Astrocyte of the cerebellum (primary cell): ENCODE data around the gene METAP2.

ENCODE experiments used
- DNase-seq: peaks from one replicate; pipeline ENCODE4 v3.0.0-alpha.2; 2011; ENCODE audit warnings: low read depth
- H3K4me3 ChIP-seq: 2 replicates; pipeline ENCODE4 v1.5.1; 2011; ENCODE audit warnings: mild to moderate bottlenecking, low read depth, low read length, moderate library complexity
- CTCF ChIP-seq: IDR thresholded peaks from 2 replicates; pipeline ENCODE4 v1.5.1; 2012; ENCODE audit warnings: low read length, low read depth, moderate library complexity, mild to moderate bottlenecking; ENCODE audit errors: missing control alignments
- in situ Hi-C: cut with HindIII; loops from 2 replicates; pipeline ENCODE4 v1.10.0; 2017; ENCODE audit warnings: low sequenced_read_pairs

Gene METAP2

GRCh38 chr12:95458761-95459160, 15.2 kb upstream of the METAP2 start:
- in situ Hi-C loops = no loop called here

GRCh38 chr12:95459310-95459709, 14.6 kb upstream of the METAP2 start:
- H3K4me3 ChIP-seq = no peak overlapping the region
- in situ Hi-C loops = no loop called here
- no peak for DNase-seq
- no peak for TF ChIP-seq CTCF

More at GRCh38 chr12:95458761-95459160, 15.2 kb upstream of the METAP2 start:
- DNase-seq = no peak
- no peak overlapping the region for H3K4me3 ChIP-seq
- TF ChIP-seq CTCF = no peak

GRCh38 chr12:95460105-95460504, 13.8 kb upstream of the METAP2 start:
- in situ Hi-C loops = no loop called here
- no peak for TF ChIP-seq CTCF
- DNase-seq = no peak
- no peak overlapping the region for H3K4me3 ChIP-seq

- no peak for TF ChIP-seq CTCF
- H3K4me3 ChIP-seq = no peak overlapping the region
- in situ Hi-C loops = no loop called here
- no peak for DNase-seq
Observed at GRCh38 chr12:95460896-95461295, 13.1 kb upstream of the METAP2 start.

- DNase-seq = no peak
- in situ Hi-C loops = no loop called here
- no peak for TF ChIP-seq CTCF
- H3K4me3 ChIP-seq = no peak overlapping the region
Observed at GRCh38 chr12:95462081-95462480, 11.9 kb upstream of the METAP2 start.

- in situ Hi-C loops = no loop called here
Observed at GRCh38 chr12:95462551-95462950, 11.4 kb upstream of the METAP2 start.

More at GRCh38 chr12:95462551-95462950, 11.4 kb upstream of the METAP2 start:
- no peak for DNase-seq
- no peak overlapping the region for H3K4me3 ChIP-seq
- no peak for TF ChIP-seq CTCF
